Astrocyte (in vitro differentiated cells and primary cell): ENCODE measurements around the gene HACL1. TPM values are rescaled to one million over a fixed set of nuclear protein-coding genes. Genes with fewer than 3 reads are reported as not detected.

Source experiments
- DNase-seq: peaks from one replicate; pipeline ENCODE4 v3.0.0-alpha.2; 2010; ENCODE audit warnings: low read depth
- FAIRE-seq: peaks from 2 replicates; lab custom pipeline; 2011; peaks lifted over from hg19 to GRCh38; lab: Jason Lieb, UNC
- H2AFZ ChIP-seq: 2 replicates; pipeline ENCODE4 v1.6.0; 2012; ENCODE audit warnings: low read depth, low read length, inconsistent platforms
- H3K27ac ChIP-seq: 2 replicates; pipeline ENCODE4 v1.5.1; 2011; ENCODE audit warnings: low read depth, low read length, inconsistent platforms
- H3K27me3 ChIP-seq: 2 replicates; pipeline ENCODE4 v1.6.0; 2011; ENCODE audit warnings: low read length, inconsistent platforms; ENCODE audit not compliant: insufficient read depth
- H3K36me3 ChIP-seq: 2 replicates; pipeline ENCODE4 v1.5.1; 2011; ENCODE audit warnings: low read length, inconsistent platforms; ENCODE audit not compliant: insufficient read depth
- H3K4me1 ChIP-seq: 2 replicates; pipeline ENCODE4 v1.5.1; 2011; ENCODE audit warnings: low read length, inconsistent platforms; ENCODE audit not compliant: insufficient read depth
- H3K4me2 ChIP-seq: 2 replicates; pipeline ENCODE4 v1.6.0; 2012; ENCODE audit warnings: low read length, inconsistent platforms
- H3K4me3 ChIP-seq: 2 replicates; pipeline ENCODE4 v1.5.1; 2011; ENCODE audit warnings: low read depth, mild to moderate bottlenecking, low read length, inconsistent platforms; ENCODE audit not compliant: insufficient read depth
- H3K79me2 ChIP-seq: 2 replicates; pipeline ENCODE4 v1.6.0; 2012; ENCODE audit warnings: mild to moderate bottlenecking, low read length, inconsistent platforms; ENCODE audit not compliant: insufficient read depth
- H3K9ac ChIP-seq: 2 replicates; pipeline ENCODE4 v1.6.0; 2012; ENCODE audit warnings: mild to moderate bottlenecking, low read length, inconsistent platforms
- H3K9me3 ChIP-seq: 2 replicates; pipeline ENCODE4 v1.5.1; 2012; ENCODE audit warnings: low read depth, mild to moderate bottlenecking, low read length, inconsistent platforms; ENCODE audit not compliant: insufficient read depth
- H4K20me1 ChIP-seq: 2 replicates; pipeline ENCODE4 v1.6.0; 2012; ENCODE audit warnings: low read length, inconsistent platforms; ENCODE audit not compliant: insufficient read depth
- H3K27ac Mint-ChIP-seq: one replicate; pipeline ENCODE4 v1.8.0; 2021; ENCODE audit warnings: mild to moderate bottlenecking, mixed read lengths; ENCODE audit not compliant: unreplicated experiment
- H3K27me3 Mint-ChIP-seq: one replicate; pipeline ENCODE4 v1.8.0; 2021; ENCODE audit warnings: low read depth, mixed read lengths; ENCODE audit not compliant: unreplicated experiment
- H3K36me3 Mint-ChIP-seq: one replicate; pipeline ENCODE4 v1.8.0; 2021; ENCODE audit warnings: low read depth, mixed read lengths; ENCODE audit not compliant: unreplicated experiment
- H3K4me1 Mint-ChIP-seq: one replicate; pipeline ENCODE4 v1.8.0; 2021; ENCODE audit warnings: low read depth, mixed read lengths; ENCODE audit not compliant: unreplicated experiment
- H3K4me3 Mint-ChIP-seq: one replicate; pipeline ENCODE4 v1.8.0; 2021; ENCODE audit warnings: mild to moderate bottlenecking, moderate library complexity, mixed read lengths; ENCODE audit not compliant: unreplicated experiment
- H3K9me3 Mint-ChIP-seq: one replicate; pipeline ENCODE4 v1.8.0; 2021; ENCODE audit warnings: mild to moderate bottlenecking, mixed read lengths; ENCODE audit not compliant: unreplicated experiment
- CTCF ChIP-seq: IDR thresholded peaks from 2 replicates; pipeline ENCODE4 v1.5.1; 2011; ENCODE audit warnings: low read depth, mild to moderate bottlenecking, inconsistent platforms, low read length, moderate library complexity; ENCODE audit not compliant: insufficient read depth
- EZH2 ChIP-seq: IDR thresholded peaks from 2 replicates; pipeline ENCODE4 v1.6.1; 2012; ENCODE audit warnings: mild to moderate bottlenecking, low read length, inconsistent platforms; ENCODE audit not compliant: insufficient read depth
- total RNA-seq: library from RNA; stranded (reverse); gene quantifications from 2 replicates; pipeline ENCODE4 v1.2.1, GENCODE V29; 2021

HACL1 gene
- total RNA-seq, 1 donor from 2014 or later, result 17.8 TPM

- no peaks in the 10 kb centered on the region for H3K27me3 Mint-ChIP-seq
- FAIRE-seq, result no peak
- no peaks in the 10 kb centered on the region for H3K4me1 Mint-ChIP-seq
These were observed 49.5 kb downstream of the HACL1 start for GRCh38 chr3:15551902-15552301.

GRCh38 chr3:15549846-15550245 is 51.5 kb downstream of the HACL1 start:
- Mint-ChIP-seq H3K27me3 (no peaks in the 10 kb centered on the region), H3K36me3 (peaks cover 33% of the 10 kb centered on the region), H3K27ac (no peak overlapping the region), H3K4me3 (no peak overlapping the region), H3K9me3 (peaks cover 6% of the 10 kb centered on the region), H3K4me1 (no peaks in the 10 kb centered on the region)
- peaks cover 2% of the 10 kb centered on the region for H3K36me3 ChIP-seq
- H4K20me1 ChIP-seq, result no peaks in the 10 kb centered on the region
- no peak overlapping the region for H3K9ac ChIP-seq
- no peaks in the 10 kb centered on the region for H3K9me3 ChIP-seq
- no peak for DNase-seq
- no peak overlapping the region for H3K4me3 ChIP-seq
- TF ChIP-seq CTCF (no peak), EZH2 (no peak)
- H3K4me2 ChIP-seq, result no peak overlapping the region
- no peaks in the 10 kb centered on the region for H3K79me2 ChIP-seq
- no peak overlapping the region for H3K27ac ChIP-seq
- H3K4me1 ChIP-seq, result no peaks in the 10 kb centered on the region
- FAIRE-seq, result no peak
- H3K27me3 ChIP-seq, result no peaks in the 10 kb centered on the region
- no peak overlapping the region for H2AFZ ChIP-seq

More at GRCh38 chr3:15551902-15552301, 49.5 kb downstream of the HACL1 start:
- Mint-ChIP-seq H3K4me3 (no peak overlapping the region), H3K36me3 (peaks cover 36% of the 10 kb centered on the region), H3K27ac (no peak overlapping the region), H3K9me3 (no peaks in the 10 kb centered on the region)
- no peak for DNase-seq
- TF ChIP-seq CTCF, result no peak
- TF ChIP-seq EZH2, result no peak
- H3K4me2 ChIP-seq, result no peak overlapping the region
- H3K9me3 ChIP-seq, result no peaks in the 10 kb centered on the region
- H3K27ac ChIP-seq, result no peak overlapping the region
- H3K9ac ChIP-seq, result no peak overlapping the region
- no peaks in the 10 kb centered on the region for H3K4me1 ChIP-seq
- H3K79me2 ChIP-seq, result no peaks in the 10 kb centered on the region
- peaks cover 6% of the 10 kb centered on the region for H3K36me3 ChIP-seq
- no peak overlapping the region for H2AFZ ChIP-seq
- H3K4me3 ChIP-seq, result no peak overlapping the region
- H3K27me3 ChIP-seq, result no peaks in the 10 kb centered on the region
- no peaks in the 10 kb centered on the region for H4K20me1 ChIP-seq

- Histone ChIP-seq H3K4me2 (no peak overlapping the region), H3K79me2 (no peaks in the 10 kb centered on the region), H3K27ac (no peak overlapping the region), H3K27me3 (no peaks in the 10 kb centered on the region), H2AFZ (no peak overlapping the region), H3K9ac (no peak overlapping the region), H3K4me3 (no peak overlapping the region), H3K36me3 (no peaks in the 10 kb centered on the region), H3K9me3 (no peaks in the 10 kb centered on the region), H3K4me1 (no peaks in the 10 kb centered on the region), H4K20me1 (no peaks in the 10 kb centered on the region)
- Mint-ChIP-seq H3K27ac (no peak overlapping the region), H3K36me3 (peaks cover 6% of the 10 kb centered on the region), H3K9me3 (peaks cover 6% of the 10 kb centered on the region), H3K4me3 (no peak overlapping the region), H3K4me1 (no peaks in the 10 kb centered on the region), H3K27me3 (peaks cover 1% of the 10 kb centered on the region)
- FAIRE-seq (no peak), DNase-seq (no peak)
- TF ChIP-seq CTCF (no peak), EZH2 (no peak)
These were observed 58.8 kb downstream of the HACL1 start for GRCh38 chr3:15542614-15543013.
